GM18511 (cell line): ENCODE results near the gene FGGY.

Experiments
- ATAC-seq: cut with Tn5 transposase; IDR thresholded peaks from one replicate; pipeline ENCODE4 v1.9.1; 2021; ENCODE audit warnings: mild to moderate bottlenecking, moderate library complexity; ENCODE audit not compliant: unreplicated experiment

Gene FGGY

GRCh38 chr1:59314776-59315528 is 18.1 kb downstream of the FGGY start:
- no peak for ATAC-seq

- no peak for ATAC-seq
Measured at GRCh38 chr1:59315529-59316463, 18.9 kb downstream of the FGGY start.

GRCh38 chr1:59316497-59317128 is 19.7 kb downstream of the FGGY start:
- ATAC-seq = no peak

GRCh38 chr1:59317343-59317742 is 20.4 kb downstream of the FGGY start:
- no peak for ATAC-seq

GRCh38 chr1:59317780-59318179 is 20.9 kb downstream of the FGGY start:
- ATAC-seq = no peak

GRCh38 chr1:59318271-59318860 is 21.5 kb downstream of the FGGY start:
- no peak for ATAC-seq

GRCh38 chr1:59322394-59322793 is 25.5 kb downstream of the FGGY start:
- ATAC-seq = no peak

GRCh38 chr1:59322814-59323213 is 25.9 kb downstream of the FGGY start:
- no peak for ATAC-seq

- no peak for ATAC-seq
Measured at GRCh38 chr1:59323879-59324278, 27.0 kb downstream of the FGGY start.

GRCh38 chr1:59328353-59328752 is 31.5 kb downstream of the FGGY start:
- ATAC-seq = no peak

GRCh38 chr1:59329412-59330053 is 32.6 kb downstream of the FGGY start:
- ATAC-seq = no peak

- ATAC-seq = no peak
Measured at GRCh38 chr1:59331686-59332620, 35.1 kb downstream of the FGGY start.

GRCh38 chr1:59332983-59333382 is 36.1 kb downstream of the FGGY start:
- peak; percentile 71 for ATAC-seq

GRCh38 chr1:59333626-59334277 is 36.9 kb downstream of the FGGY start:
- ATAC-seq = no peak

GRCh38 chr1:59340411-59341307 is 43.8 kb downstream of the FGGY start:
- peak; percentile 79 for ATAC-seq

GRCh38 chr1:59342801-59343575 is 46.1 kb downstream of the FGGY start:
- no peak for ATAC-seq

- no peak for ATAC-seq
Measured at GRCh38 chr1:59343576-59343840, 46.6 kb downstream of the FGGY start.

GRCh38 chr1:59345221-59345620 is 48.3 kb downstream of the FGGY start:
- ATAC-seq = no peak
